WTC11 (cell line): ENCODE measurements around the gene PGS1.

Experiments used
- ATF2 ChIP-seq: sonication (generic); formaldehyde crosslinking; IDR thresholded peaks from 2 replicates; pipeline ENCODE4 v1.8.1; 2022; ENCODE audit warnings: low read depth, missing genetic modification reagents, borderline replicate concordance
- ATF3 ChIP-seq: sonication (generic); formaldehyde crosslinking; conservative IDR thresholded peaks from 2 replicates; pipeline ENCODE4 v1.8.1; 2022; ENCODE audit warnings: mild to moderate bottlenecking, missing genetic modification reagents
- CTCF ChIP-seq: fragments of 200-600 bp; IDR thresholded peaks from 2 replicates; pipeline ENCODE4 v1.8.0; 2022; ENCODE audit warnings: antibody characterized with exemption
- E2F1 ChIP-seq: sonication (generic); formaldehyde crosslinking; IDR thresholded peaks from 2 replicates; pipeline ENCODE4 v1.8.0; 2022; ENCODE audit warnings: mild to moderate bottlenecking, missing genetic modification reagents
- FOXP4 ChIP-seq: sonication (generic); formaldehyde crosslinking; IDR thresholded peaks from 2 replicates; pipeline ENCODE4 v1.8.0; 2022; ENCODE audit warnings: mild to moderate bottlenecking, missing genetic modification reagents
- HMGXB4 ChIP-seq: sonication (generic); formaldehyde crosslinking; IDR thresholded peaks from 2 replicates; pipeline ENCODE4 v1.8.1; 2023; ENCODE audit warnings: mild to moderate bottlenecking, moderate library complexity, missing genetic modification reagents
- JUN ChIP-seq: sonication (generic); formaldehyde crosslinking; IDR thresholded peaks from 2 replicates; pipeline ENCODE4 v1.8.0; 2023; ENCODE audit warnings: mild to moderate bottlenecking, missing genetic modification reagents
- MAX ChIP-seq: sonication (generic); formaldehyde crosslinking; IDR thresholded peaks from 2 replicates; pipeline ENCODE4 v1.8.0; 2022; ENCODE audit warnings: mild to moderate bottlenecking, missing genetic modification reagents
- STAT6 ChIP-seq: sonication (generic); formaldehyde crosslinking; conservative IDR thresholded peaks from 2 replicates; pipeline ENCODE4 v1.8.1; 2023; ENCODE audit warnings: mild to moderate bottlenecking, low read depth, missing genetic modification reagents, moderate library complexity
- TEAD4 ChIP-seq: sonication (generic); formaldehyde crosslinking; IDR thresholded peaks from 2 replicates; pipeline ENCODE4 v1.8.0; 2022; ENCODE audit warnings: mild to moderate bottlenecking, missing genetic modification reagents
- USF2 ChIP-seq: sonication (generic); formaldehyde crosslinking; IDR thresholded peaks from 2 replicates; pipeline ENCODE4 v1.8.1; 2023; ENCODE audit warnings: mild to moderate bottlenecking, missing genetic modification reagents, moderate library complexity
- ZNF138 ChIP-seq: sonication (generic); formaldehyde crosslinking; conservative IDR thresholded peaks from 2 replicates; pipeline ENCODE4 v1.8.1; 2022; ENCODE audit warnings: mild to moderate bottlenecking, moderate library complexity, missing genetic modification reagents
- ZNF317 ChIP-seq: sonication (generic); formaldehyde crosslinking; IDR thresholded peaks from 2 replicates; pipeline ENCODE4 v1.8.1; 2023; ENCODE audit warnings: low read depth, mild to moderate bottlenecking, moderate library complexity, missing genetic modification reagents, borderline replicate concordance

GRCh38 chr17:78368348-78368747 lies 10.1 kb upstream of the PGS1 start:
- TF ChIP-seq USF2 (no peak), ZNF317 (CRISPR knock-in tag) (no peak), ATF3 (CRISPR knock-in tag) (no peak), STAT6 (CRISPR knock-in tag) (no peak), MAX (CRISPR knock-in tag) (no peak), E2F1 (CRISPR knock-in tag) (no peak), CTCF (no peak), JUN (CRISPR knock-in tag) (no peak), ATF2 (CRISPR knock-in tag) (no peak), HMGXB4 (no peak), TEAD4 (CRISPR knock-in tag) (no peak), ZNF138 (CRISPR knock-in tag) (no peak), FOXP4 (CRISPR knock-in tag) (no peak)
